Pancreas (tissue), 10 donors: ENCODE measurements around the gene GREB1L. TPM values are rescaled to one million over a fixed set of nuclear protein-coding genes. Genes with fewer than 3 reads are reported as not detected.

Source experiments
- ATAC-seq, 4 donors: fragments of 200-7000 bp; cut with Tn5 transposase; one replicate each; pipeline versions ENCODE4 v1.8.0 to v1.9.1; 2020; ENCODE audit warnings: mild to moderate bottlenecking in 4 of 4, moderate library complexity in 4 of 4
- DNase-seq, 6 donors: peaks; one replicate each; pipeline ENCODE4 v3.0.0-alpha.2; 2020
- FAIRE-seq: peaks from 2 replicates; lab custom pipeline; 2012; peaks lifted over from hg19 to GRCh38; lab: Jason Lieb, UNC
- H3K27ac ChIP-seq, 4 donors: fragments of 200-600 bp; sonication (generic); 1 replicate in 3 of 4; 2 replicates in 1 of 4; pipeline versions ENCODE4 v1.5.0 to v1.8.0; 2020
- H3K27me3 ChIP-seq, 4 donors: fragments of 200-600 bp; one replicate each; pipeline ENCODE4 v1.8.0; 2021
- H3K36me3 ChIP-seq, 3 donors: fragments of 200-600 bp; sonication (generic) in 1 of 3; one replicate each; pipeline versions ENCODE4 v1.5.0 to v1.8.0; 2020 to 2021
- H3K4me1 ChIP-seq, 3 donors: fragments of 200-600 bp; one replicate each; pipeline ENCODE4 v1.8.0; 2021
- H3K4me3 ChIP-seq, 4 donors: fragments of 200-600 bp; sonication (generic) in 2 of 4; one replicate each; pipeline versions ENCODE4 v1.5.0 to v1.8.0; 2020 to 2021
- H3K9me3 ChIP-seq, 4 donors: fragments of 200-600 bp; one replicate each; pipeline ENCODE4 v1.8.0; 2021
- CTCF ChIP-seq, 4 donors: fragments of 200-600 bp; sonication (generic) in 3 of 4; IDR thresholded peaks; one replicate each; pipeline versions ENCODE4 v1.5.0 to v1.8.0; 2021; ENCODE audit warnings: antibody characterized with exemption in 4 of 4
- WGBS, 2 donors: extraction: QIAGEN DNeasy Blood & Tissue Kit; methylation state at CpG; one replicate each; pipeline ENCODE4 v1.1.7; 2013; 5-methylcytosine and 5-hydroxymethylcytosine counted together
- intact Hi-C, 3 donors: fragments of 100-400 bp; cut with DNase I; formaldehyde crosslinking; loops; one replicate each; pipeline versions ENCODE4 v1.11.1 to v1.14.2; 2022
- polyA plus RNA-seq, 2 donors: library from polyadenylated mRNA; stranded (reverse); fragments of 200-250 nt; gene quantifications; one replicate each; pipeline ENCODE4 v1.2.3, GENCODE V29; 2013
- total RNA-seq, 6 donors: library from RNA; stranded (reverse); fragmentation: NEBNext Ultra II Directional in 4 of 6; extraction: Animal tissue kit (Norgen Biotek cat#: 25700) in 4 of 6; gene quantifications; one replicate each; pipeline versions ENCODE4 v1.2.1 to v1.2.4, GENCODE V29; 2021 to 2023
- donor health status: healthy with polysubstance abuse.
- donor health status: DM: no; HTN: no; CAD: no; lungs with moderate emphysema.
- donor health status: DM: no; HTN: no; CAD: no.
- donor health status: control.
- donor health status: control.
- donor health status: Bipolar disorder and iron deficiency.
- donor health status: DM: yes; HTN: yes; CAD: no.
- donor health status: DM: no; HTN: no; CAD: no.
- donor health status: DM: no; HTN: no; CAD: no.
- donor health status: DM: yes; HTN: yes; CAD: no.

GREB1L gene
- total and polyA plus RNA-seq, 8 donors: 0.03 to 0.34 (median 0.19) TPM; not detected in 2

- ATAC-seq: no peak
- no peak for DNase-seq
- intact Hi-C loops: no loop called here
- no peaks in the 10 kb centered on the region for H3K36me3 ChIP-seq
- H3K9me3 ChIP-seq: no peaks in the 10 kb centered on the region
- 67 to 77% methylated on average over 3 of the region's 3 CpGs for WGBS, 2 donors
- no peaks in the 10 kb centered on the region for H3K4me1 ChIP-seq
- H3K27me3 ChIP-seq: no peaks in the 10 kb centered on the region
- no peak overlapping the region for H3K27ac ChIP-seq
- FAIRE-seq: no peak
- H3K4me3 ChIP-seq: no peak overlapping the region
- no peak for TF ChIP-seq CTCF (IDR thresholded peaks at IDR 0.05)
Measured at GRCh38 chr18:21254576-21254975, 12.5 kb downstream of the GREB1L start.

- intact Hi-C loops: no loop called here
- DNase-seq (no peak), FAIRE-seq (no peak), ATAC-seq (no peak)
- no peaks in the 10 kb centered on the region for H3K27me3 ChIP-seq
- 88 to 91% methylated on average over 3 of the region's 3 CpGs for WGBS, 2 donors
- H3K4me1 ChIP-seq: no peaks in the 10 kb centered on the region
- H3K36me3 ChIP-seq: no peaks in the 10 kb centered on the region
- no peak overlapping the region for H3K27ac ChIP-seq
- no peak for TF ChIP-seq CTCF (IDR thresholded peaks at IDR 0.05)
- no peaks in the 10 kb centered on the region for H3K9me3 ChIP-seq
- no peak overlapping the region for H3K4me3 ChIP-seq
Measured at GRCh38 chr18:21255211-21255610, 13.2 kb downstream of the GREB1L start.

- ATAC-seq (no peak), DNase-seq (no peak), FAIRE-seq (no peak)
- no peaks in the 10 kb centered on the region for H3K4me1 ChIP-seq
- H3K27me3 ChIP-seq: peaks cover 0 to 5% (median 0%) of the 10 kb centered on the region in 4 donors
- H3K4me3 ChIP-seq: no peak overlapping the region
- no peak for TF ChIP-seq CTCF (IDR thresholded peaks at IDR 0.05)
- intact Hi-C loops: no loop called here
- H3K27ac ChIP-seq: no peak overlapping the region
- no peaks in the 10 kb centered on the region for H3K9me3 ChIP-seq
- H3K36me3 ChIP-seq: no peaks in the 10 kb centered on the region
Measured at GRCh38 chr18:21257386-21257785, 15.4 kb downstream of the GREB1L start.

DNA sequence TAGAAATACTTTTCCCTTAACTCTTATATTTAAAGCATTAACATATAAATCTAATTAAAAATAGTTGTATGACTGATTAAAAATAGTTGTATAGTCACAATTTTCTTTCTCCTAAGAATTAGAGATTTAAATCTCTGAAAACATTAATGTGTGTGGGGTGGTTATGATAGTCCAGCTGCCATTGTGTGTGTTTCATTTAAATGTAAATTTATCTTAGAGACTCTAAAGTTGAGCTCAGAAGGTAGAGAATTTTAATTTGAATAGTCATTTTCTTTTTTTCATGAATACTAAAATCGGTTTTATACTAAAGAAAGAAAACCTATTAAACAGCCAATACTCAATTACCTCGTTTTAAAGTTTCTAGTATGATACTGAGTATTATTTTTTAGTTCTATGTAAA is 18.6 kb downstream of the GREB1L start:
- ATAC-seq (no peak), FAIRE-seq (no peak), DNase-seq (no peak)
- Histone ChIP-seq H3K4me1 (no peaks in the 10 kb centered on the region), H3K27ac (no peak overlapping the region), H3K27me3 (peaks cover 0 to 5% (median 0%) of the 10 kb centered on the region in 4 donors), H3K9me3 (no peaks in the 10 kb centered on the region), H3K36me3 (no peaks in the 10 kb centered on the region), H3K4me3 (no peak overlapping the region)
- no peak for TF ChIP-seq CTCF (IDR thresholded peaks at IDR 0.05)
- WGBS, 2 donors: 65 to 68% methylated on average over 2 of the region's 2 CpGs
- intact Hi-C loops: no loop called here

DNA sequence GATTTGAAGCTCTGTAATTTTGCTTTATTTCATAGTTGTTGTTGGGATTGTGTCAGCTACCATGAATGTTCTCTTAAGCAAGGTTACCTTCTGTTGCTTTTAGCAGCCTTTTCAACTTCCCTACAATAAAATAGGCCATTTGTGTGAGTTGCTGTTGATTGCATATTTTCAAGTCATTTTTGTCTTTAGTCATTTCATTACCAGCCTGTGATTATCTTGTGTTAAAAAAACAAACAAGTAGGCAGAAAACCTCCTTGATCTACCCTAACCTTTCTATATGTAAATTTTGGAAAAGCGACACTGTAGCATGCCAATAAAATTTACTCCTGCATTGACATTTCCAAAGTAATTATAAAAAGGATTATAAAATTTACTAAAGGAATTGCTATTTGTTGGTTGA is 19.3 kb downstream of the GREB1L start:
- H3K4me1 ChIP-seq: no peaks in the 10 kb centered on the region
- H3K27me3 ChIP-seq: peaks cover 0 to 5% (median 0%) of the 10 kb centered on the region in 4 donors
- TF ChIP-seq CTCF (IDR thresholded peaks at IDR 0.05): no peak
- no peak overlapping the region for H3K27ac ChIP-seq
- DNase-seq: no peak
- intact Hi-C loops: no loop called here
- H3K36me3 ChIP-seq: no peaks in the 10 kb centered on the region
- WGBS, 2 donors: 97 to 98% methylated on average over 1 of the region's 1 CpG
- H3K4me3 ChIP-seq: no peak overlapping the region
- no peak for ATAC-seq
- FAIRE-seq: no peak
- H3K9me3 ChIP-seq: no peaks in the 10 kb centered on the region
